Ovary (tissue), 9 donors: ENCODE data around the gene FAM187B. TPM values are rescaled to one million over a fixed set of nuclear protein-coding genes. Genes with fewer than 3 reads are reported as not detected.

Experiments
- DNase-seq, 5 donors: peaks; one replicate each; pipeline ENCODE4 v3.0.0-alpha.2; 2019 to 2020
- H3K27ac ChIP-seq, 2 donors: fragments of 200-600 bp; one replicate each; pipeline versions ENCODE4 v1.5.1 to v1.8.0; 2019 to 2022
- H3K27me3 ChIP-seq: fragments of 200-600 bp; one replicate; pipeline ENCODE4 v1.8.0; 2022
- H3K36me3 ChIP-seq: fragments of 200-600 bp; sonication (generic); one replicate; pipeline ENCODE4 v1.5.1; 2019
- H3K4me1 ChIP-seq: one replicate; pipeline ENCODE4 v1.8.1; 2013; ENCODE audit warnings: mild to moderate bottlenecking, moderate library complexity; ENCODE audit not compliant: insufficient read depth
- H3K4me3 ChIP-seq: fragments of 200-600 bp; sonication (generic); one replicate; pipeline ENCODE4 v1.5.1; 2017
- H3K9me3 ChIP-seq, 2 donors: fragments of 200-600 bp in 1 of 2; sonication (generic) in 1 of 2; one replicate each; pipeline versions ENCODE4 v1.5.1 to v1.8.1; 2013 to 2019; ENCODE audit warnings: mild to moderate bottlenecking in 1 of 2, moderate library complexity in 1 of 2
- EP300 ChIP-seq: sonication (generic); formaldehyde crosslinking; IDR thresholded peaks from one replicate; pipeline ENCODE4 v1.6.1; 2017; ENCODE audit warnings: antibody characterized with exemption
- POLR2A ChIP-seq: fragments of 450-650 bp; IDR thresholded peaks from one replicate; pipeline ENCODE4 v1.6.1; 2017; ENCODE audit warnings: antibody characterized with exemption, mild to moderate bottlenecking, moderate library complexity
- WGBS, 3 donors: extraction: QIAGEN DNeasy Blood & Tissue Kit in 1 of 3; methylation state at CpG; one replicate each; pipeline versions ENCODE4 v1.1.5 to v1.1.7; 2013 to 2017; 5-methylcytosine and 5-hydroxymethylcytosine counted together
- intact Hi-C, 4 donors: fragments of 100-400 bp; cut with DNase I; formaldehyde crosslinking; loops; one replicate each; pipeline versions ENCODE4 v1.11.0 to v1.15.1; 2022 to 2023
- polyA plus RNA-seq, 2 donors: library from polyadenylated mRNA; stranded (reverse); fragments of 200-250 nt in 1 of 2; fragments of 350-450 nt in 1 of 2; fragmentation: Illumina TruSeq in 1 of 2; extraction: RNeasy Lipid Tissue Mini Kit (QIAGEN cat#74804) in 1 of 2; gene quantifications; one replicate each; pipeline ENCODE4 v1.2.3, GENCODE V29; 2013 to 2014
- total RNA-seq, 7 donors: library from RNA; depleted of rRNA in 2 of 7; stranded (reverse); fragments of >200 nt in 2 of 7; fragmentation: NEBNext Ultra II Directional in 3 of 7; extraction: Animal tissue kit (Norgen Biotek cat#: 25700) in 3 of 7; gene quantifications; one replicate each; pipeline versions ENCODE4 v1.1.0 to v1.2.4, GENCODE V29; 2016 to 2023
- TF ChIP-seq, protein P1 (sequence below), 3 donors: fragments of 450-650 bp in 2 of 3; fragments of 200-600 bp in 1 of 3; IDR thresholded peaks; one replicate each; pipeline versions ENCODE4 v1.5.1 to v1.8.0; 2016 to 2022; ENCODE audit warnings: antibody characterized with exemption in 3 of 3, mild to moderate bottlenecking in 1 of 3
- donor health status: DM: no; HTN: no; CAD: no; lungs with moderate emphysema.
- donor health status: DM: no; HTN: no; CAD: no.
- donor health status: Bipolar disorder and iron deficiency.
- donor health status: DM: yes; HTN: yes; CAD: no.
- donor health status: DM: no; HTN: no; CAD: no.
- donor health status: DM: yes; HTN: yes; CAD: no.

The FAM187B gene
- total and polyA plus RNA-seq, 9 donors: 0.06 TPM; not detected in 8

DNA sequence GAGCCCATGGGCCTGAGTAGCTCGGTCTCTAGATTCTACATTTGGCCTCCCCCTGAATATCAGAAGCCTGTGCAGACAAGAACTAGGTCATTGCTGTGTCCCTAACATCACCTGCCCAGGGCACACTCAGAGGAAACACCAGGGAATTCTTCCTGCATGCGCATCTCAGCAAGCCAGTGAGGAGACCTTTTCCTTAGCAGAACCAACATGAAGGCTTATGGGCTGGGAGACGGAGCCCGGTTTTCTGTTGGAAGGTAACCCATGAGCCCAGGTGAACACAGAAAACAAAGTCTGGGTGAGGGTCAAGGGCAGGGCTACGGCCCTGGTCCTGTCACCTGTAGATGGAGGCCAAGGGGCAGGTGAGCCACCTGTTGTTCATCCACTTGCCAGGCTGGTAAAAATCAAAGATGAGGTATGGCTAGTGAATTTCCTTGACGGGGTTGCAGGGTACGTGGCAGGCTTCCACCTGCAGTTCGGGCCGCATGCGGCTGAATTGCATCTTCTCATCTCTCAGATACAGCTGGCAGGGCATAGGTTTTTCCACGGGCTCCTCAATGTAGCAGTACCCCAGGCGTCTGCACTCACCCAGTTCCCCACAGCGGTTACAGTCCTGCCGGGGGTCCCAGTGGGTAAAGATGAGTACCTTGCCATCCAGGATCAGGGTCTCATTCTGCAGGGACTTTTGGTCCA lies 3.6 kb upstream of the FAM187B start:
- Histone ChIP-seq H3K4me1 (no peaks in the 10 kb centered on the region), H3K27ac (no peak overlapping the region), H3K9me3 (no peaks in the 10 kb centered on the region), H3K27me3 (no peaks in the 10 kb centered on the region), H3K4me3 (no peak overlapping the region), H3K36me3 (no peaks in the 10 kb centered on the region)
- intact Hi-C loops: no loop called here
- no peak for DNase-seq
- 86 to 89% (median 88%) methylated on average over 14 of the region's 14 CpGs for WGBS, 3 donors
- TF ChIP-seq, protein P1, sequence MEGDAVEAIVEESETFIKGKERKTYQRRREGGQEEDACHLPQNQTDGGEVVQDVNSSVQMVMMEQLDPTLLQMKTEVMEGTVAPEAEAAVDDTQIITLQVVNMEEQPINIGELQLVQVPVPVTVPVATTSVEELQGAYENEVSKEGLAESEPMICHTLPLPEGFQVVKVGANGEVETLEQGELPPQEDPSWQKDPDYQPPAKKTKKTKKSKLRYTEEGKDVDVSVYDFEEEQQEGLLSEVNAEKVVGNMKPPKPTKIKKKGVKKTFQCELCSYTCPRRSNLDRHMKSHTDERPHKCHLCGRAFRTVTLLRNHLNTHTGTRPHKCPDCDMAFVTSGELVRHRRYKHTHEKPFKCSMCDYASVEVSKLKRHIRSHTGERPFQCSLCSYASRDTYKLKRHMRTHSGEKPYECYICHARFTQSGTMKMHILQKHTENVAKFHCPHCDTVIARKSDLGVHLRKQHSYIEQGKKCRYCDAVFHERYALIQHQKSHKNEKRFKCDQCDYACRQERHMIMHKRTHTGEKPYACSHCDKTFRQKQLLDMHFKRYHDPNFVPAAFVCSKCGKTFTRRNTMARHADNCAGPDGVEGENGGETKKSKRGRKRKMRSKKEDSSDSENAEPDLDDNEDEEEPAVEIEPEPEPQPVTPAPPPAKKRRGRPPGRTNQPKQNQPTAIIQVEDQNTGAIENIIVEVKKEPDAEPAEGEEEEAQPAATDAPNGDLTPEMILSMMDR (IDR thresholded peaks at IDR 0.05): no peak
- TF ChIP-seq POLR2A: no peak
- TF ChIP-seq EP300: no peak

DNA sequence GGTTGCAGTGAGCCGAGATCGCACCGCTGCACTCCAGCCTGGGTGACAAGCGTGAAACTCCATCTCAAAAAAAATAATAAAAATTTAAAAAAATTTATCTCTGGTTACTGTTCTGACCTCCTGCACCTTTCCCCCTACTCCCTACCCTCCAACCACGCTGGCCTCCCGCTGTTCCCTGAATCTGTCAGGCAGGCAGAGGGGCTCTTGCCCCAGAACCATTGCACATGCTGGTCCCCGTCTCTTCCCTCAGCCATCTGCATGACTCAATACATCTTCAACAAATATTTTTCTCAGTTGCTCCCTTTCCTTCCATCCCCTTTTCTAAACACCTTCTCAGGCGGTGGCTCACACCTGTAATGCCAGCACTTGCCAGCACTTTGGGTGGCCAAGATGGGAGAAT lies 1.1 kb upstream of the FAM187B start:
- Histone ChIP-seq H3K27ac (no peak overlapping the region), H3K27me3 (no peaks in the 10 kb centered on the region), H3K9me3 (no peaks in the 10 kb centered on the region), H3K36me3 (no peaks in the 10 kb centered on the region), H3K4me1 (no peaks in the 10 kb centered on the region), H3K4me3 (no peak overlapping the region)
- intact Hi-C loops: no loop called here
- 83 to 86% (median 85%) methylated on average over 8 of the region's 8 CpGs for WGBS, 3 donors
- no peak for DNase-seq
- TF ChIP-seq POLR2A (no peak), EP300 (no peak)
- TF ChIP-seq, protein P1 (IDR thresholded peaks at IDR 0.05): no peak

DNA sequence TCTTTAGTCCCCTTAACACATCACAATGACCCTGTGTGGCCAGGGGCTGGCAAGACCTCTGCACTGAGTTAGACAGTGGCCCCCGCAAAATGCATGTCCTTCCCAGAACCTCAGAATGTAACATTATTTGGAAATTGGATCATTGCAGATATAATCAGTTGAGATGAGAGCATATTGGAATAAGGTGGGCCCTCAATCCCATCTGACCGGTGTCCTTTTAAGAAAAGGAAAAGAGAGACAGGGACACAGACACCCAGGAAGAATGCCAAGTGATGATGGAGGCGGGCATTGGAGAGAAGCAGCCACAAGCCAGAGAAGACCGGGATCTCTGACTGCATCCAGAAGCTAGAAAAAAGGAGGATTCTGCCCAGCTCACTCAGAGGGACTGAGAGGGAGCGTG lies 1.8 kb downstream of the FAM187B start:
- TF ChIP-seq POLR2A (no peak), EP300 (no peak)
- TF ChIP-seq, protein P1 (IDR thresholded peaks at IDR 0.05): no peak
- Histone ChIP-seq H3K4me1 (no peaks in the 10 kb centered on the region), H3K4me3 (no peak overlapping the region), H3K9me3 (peaks cover 0 to 3% of the 10 kb centered on the region in 2 donors), H3K27me3 (no peaks in the 10 kb centered on the region), H3K27ac (no peak overlapping the region), H3K36me3 (no peaks in the 10 kb centered on the region)
- WGBS, 3 donors: 76 to 82% (median 77%) methylated on average over 5 of the region's 5 CpGs
- intact Hi-C loops: no loop called here
- DNase-seq: no peak

DNA sequence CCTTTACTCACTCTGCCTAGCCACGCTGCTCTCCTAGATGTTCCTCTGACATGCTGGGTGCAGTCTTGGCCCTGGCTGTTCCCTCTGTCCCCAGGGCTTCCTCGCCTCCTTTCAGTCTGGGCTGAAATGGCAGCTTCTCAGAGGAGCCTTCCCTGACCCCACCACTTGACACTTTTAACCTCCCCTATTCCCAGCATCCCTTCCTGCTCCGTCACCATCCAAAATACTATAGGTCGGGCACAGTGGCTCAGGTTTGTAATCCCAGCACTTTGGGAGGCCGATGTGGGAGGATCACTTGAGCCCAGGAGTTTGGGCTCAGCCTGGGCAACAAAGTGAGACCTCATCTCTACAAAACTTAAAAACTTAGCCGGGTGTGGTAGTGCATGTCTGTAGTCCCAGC lies 2.6 kb downstream of the FAM187B start:
- Histone ChIP-seq H3K4me3 (no peak overlapping the region), H3K27me3 (no peaks in the 10 kb centered on the region), H3K36me3 (no peaks in the 10 kb centered on the region), H3K27ac (no peak overlapping the region), H3K4me1 (no peaks in the 10 kb centered on the region), H3K9me3 (peaks cover 0 to 3% of the 10 kb centered on the region in 2 donors)
- 83 to 90% (median 87%) methylated on average over 6 of the region's 6 CpGs for WGBS, 3 donors
- DNase-seq: no peak
- intact Hi-C loops: no loop called here
- TF ChIP-seq, protein P1 (IDR thresholded peaks at IDR 0.05): no peak
- TF ChIP-seq EP300: no peak
